ENCODE results near the gene LSR.

DNA sequence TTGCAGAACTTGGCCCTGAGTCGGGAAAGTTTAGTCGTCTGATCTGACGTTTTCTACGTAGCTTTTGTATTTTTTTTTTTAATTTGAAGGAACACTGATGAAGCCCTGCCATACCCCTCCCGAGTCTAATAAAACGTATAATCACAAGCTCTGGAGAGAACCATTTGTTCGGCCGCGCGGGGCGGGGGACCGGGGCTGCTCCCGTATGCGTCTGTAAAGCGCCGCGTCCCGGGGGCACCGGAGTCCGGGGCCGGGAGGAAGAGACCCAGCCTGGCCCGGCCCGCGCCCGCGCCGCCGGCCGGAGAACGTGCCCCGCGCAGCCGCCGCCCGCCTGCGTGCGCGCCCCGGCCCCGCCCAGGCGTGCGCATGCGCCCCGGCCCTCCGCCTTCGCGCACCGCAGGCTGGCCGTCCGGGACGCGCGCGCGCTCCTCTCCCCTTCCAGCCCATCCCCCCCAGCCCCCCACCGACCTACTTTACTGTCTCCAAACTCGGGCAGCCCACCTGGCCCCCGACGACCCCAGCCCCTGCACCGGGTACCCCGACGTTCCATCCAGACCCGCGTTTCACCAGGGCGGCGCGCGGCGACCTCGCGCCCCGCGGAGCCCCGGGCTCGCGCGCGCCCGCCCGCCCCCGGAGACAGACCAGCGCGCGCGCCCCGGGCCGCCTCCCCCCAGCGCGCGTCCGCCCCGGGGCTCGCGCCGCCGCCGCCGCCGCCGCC lies 19.2 kb downstream of the LSR start:
- TF ChIP-seq, protein P1, sequence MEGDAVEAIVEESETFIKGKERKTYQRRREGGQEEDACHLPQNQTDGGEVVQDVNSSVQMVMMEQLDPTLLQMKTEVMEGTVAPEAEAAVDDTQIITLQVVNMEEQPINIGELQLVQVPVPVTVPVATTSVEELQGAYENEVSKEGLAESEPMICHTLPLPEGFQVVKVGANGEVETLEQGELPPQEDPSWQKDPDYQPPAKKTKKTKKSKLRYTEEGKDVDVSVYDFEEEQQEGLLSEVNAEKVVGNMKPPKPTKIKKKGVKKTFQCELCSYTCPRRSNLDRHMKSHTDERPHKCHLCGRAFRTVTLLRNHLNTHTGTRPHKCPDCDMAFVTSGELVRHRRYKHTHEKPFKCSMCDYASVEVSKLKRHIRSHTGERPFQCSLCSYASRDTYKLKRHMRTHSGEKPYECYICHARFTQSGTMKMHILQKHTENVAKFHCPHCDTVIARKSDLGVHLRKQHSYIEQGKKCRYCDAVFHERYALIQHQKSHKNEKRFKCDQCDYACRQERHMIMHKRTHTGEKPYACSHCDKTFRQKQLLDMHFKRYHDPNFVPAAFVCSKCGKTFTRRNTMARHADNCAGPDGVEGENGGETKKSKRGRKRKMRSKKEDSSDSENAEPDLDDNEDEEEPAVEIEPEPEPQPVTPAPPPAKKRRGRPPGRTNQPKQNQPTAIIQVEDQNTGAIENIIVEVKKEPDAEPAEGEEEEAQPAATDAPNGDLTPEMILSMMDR (optimal IDR thresholded peaks at IDR 0.05 in 1 of 3, IDR thresholded peaks at IDR 0.05 in 1 of 3, conservative IDR thresholded peaks at IDR 0.05 in 1 of 3; ENCODE audit: extremely low read depth in 1 of 3, insufficient read depth in 2 of 3, low read length in 3 of 3): no peak
- TF ChIP-seq EZH2 (IDR thresholded peaks at IDR 0.05; ENCODE audit: low read length): no peak
